ENCODE results near the gene SHD.
"Not testable (repeated sequence)": the region's sequence is repeated elsewhere in the genome, so short reads cannot be mapped to it uniquely, and the experiment has no call there.

Gene SHD, protein sequence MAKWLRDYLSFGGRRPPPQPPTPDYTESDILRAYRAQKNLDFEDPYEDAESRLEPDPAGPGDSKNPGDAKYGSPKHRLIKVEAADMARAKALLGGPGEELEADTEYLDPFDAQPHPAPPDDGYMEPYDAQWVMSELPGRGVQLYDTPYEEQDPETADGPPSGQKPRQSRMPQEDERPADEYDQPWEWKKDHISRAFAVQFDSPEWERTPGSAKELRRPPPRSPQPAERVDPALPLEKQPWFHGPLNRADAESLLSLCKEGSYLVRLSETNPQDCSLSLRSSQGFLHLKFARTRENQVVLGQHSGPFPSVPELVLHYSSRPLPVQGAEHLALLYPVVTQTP

GRCh38 chr19:4278419-4279266 lies at the start of gene SHD:
Gene SHD, plus strand, starts transcription at chr19:4279266. Its CDS starts 798 bp downstream, at chr19:4280064.
- no peak for DNase-seq (ENCODE audit: low read depth in 2 of 2)

- not testable (repeated sequence) for DNase-seq (ENCODE audit: low read depth in 2 of 2)
Measured at GRCh38 chr19:4230237-4230636, 48.8 kb upstream of the SHD start.

GRCh38 chr19:4231521-4231920 lies 47.5 kb upstream of the SHD start:
- DNase-seq (ENCODE audit: low read depth in 2 of 2), result not testable (repeated sequence)

DNA sequence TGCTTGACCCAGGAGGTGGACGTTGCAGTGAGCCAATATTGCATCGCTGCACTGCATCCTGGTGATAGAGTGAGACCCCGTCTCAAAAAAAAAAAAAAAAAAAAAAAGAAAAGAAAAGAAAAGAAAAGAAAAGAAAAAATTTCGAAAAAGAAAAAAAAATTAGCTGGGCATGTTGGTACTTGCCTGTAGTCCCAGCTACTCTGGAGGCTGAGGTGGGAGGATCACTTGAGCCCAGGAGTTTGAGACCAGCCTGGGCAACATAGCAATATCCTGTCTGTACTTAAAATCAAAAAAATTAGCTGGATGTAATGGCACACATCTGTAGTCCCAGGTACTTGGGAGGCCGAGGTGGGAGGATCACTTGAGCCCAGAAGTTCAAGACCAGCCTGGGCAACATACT lies 46.9 kb upstream of the SHD start:
- DNase-seq (ENCODE audit: low read depth in 2 of 2), result not testable (repeated sequence)

DNA sequence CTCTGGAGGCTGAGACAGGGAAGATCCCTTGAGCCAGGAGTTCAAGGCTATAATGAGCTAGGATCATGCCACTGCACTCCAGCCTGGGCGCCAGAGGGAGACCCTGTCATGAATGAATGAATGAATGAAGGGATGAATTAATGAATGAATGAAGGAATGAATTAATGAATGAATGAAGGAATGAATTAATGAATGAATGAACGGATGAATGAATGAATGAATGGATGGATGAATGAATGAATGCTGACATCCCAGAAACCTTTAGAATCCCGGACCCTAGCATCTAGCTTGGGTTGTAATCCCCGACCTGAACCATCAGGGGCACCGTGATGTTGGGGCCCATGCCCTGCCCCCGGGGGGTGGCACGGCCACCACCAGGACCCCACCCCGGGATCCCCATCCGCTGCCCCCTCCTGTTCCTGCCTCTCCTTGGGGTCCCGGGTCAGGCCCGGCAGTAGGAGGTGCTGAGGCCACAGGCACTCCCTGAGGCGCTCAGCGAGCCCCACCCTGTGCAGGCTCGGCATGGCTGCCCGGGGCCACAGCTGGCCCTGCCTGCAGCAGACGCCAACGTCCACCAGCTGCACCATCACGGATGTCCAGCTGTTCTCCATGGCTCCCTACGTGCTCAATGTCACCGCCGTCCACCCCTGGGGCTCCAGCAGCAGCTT lies 46.3 kb upstream of the SHD start:
- no peak for DNase-seq (ENCODE audit: low read depth in 2 of 2)

DNA sequence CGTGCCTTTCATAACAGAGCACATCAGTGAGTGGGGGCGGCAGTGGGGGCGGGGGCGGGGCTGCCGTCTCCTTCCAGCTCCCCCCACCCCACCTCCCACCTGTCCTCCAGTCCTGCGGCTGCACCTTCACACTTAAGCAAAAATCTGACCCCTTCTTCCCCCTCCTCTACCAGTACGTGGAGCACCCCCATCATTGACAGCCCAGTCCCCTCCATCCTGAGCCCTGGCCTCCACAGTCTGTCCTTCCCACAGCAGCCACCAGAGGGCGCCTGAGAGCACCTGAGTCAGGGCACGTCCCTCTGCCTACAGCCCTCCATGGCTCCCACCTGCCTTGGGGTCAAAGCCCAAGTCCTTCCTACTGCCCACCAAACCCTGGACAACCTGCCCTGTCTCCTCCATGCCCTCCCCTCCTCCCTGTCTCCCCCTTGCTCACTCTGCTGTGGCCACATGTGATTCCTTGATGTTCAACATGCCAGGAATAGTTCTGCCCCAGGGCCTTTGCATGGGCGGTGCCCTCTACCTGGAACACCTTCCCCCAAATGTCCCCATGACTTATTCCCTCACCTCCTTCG lies 45.7 kb upstream of the SHD start:
- peak; percentile 67 for DNase-seq (ENCODE audit: low read depth in 2 of 2)

GRCh38 chr19:4234142-4234861 lies 44.8 kb upstream of the SHD start:
- no peak for DNase-seq (ENCODE audit: low read depth in 2 of 2)

DNA sequence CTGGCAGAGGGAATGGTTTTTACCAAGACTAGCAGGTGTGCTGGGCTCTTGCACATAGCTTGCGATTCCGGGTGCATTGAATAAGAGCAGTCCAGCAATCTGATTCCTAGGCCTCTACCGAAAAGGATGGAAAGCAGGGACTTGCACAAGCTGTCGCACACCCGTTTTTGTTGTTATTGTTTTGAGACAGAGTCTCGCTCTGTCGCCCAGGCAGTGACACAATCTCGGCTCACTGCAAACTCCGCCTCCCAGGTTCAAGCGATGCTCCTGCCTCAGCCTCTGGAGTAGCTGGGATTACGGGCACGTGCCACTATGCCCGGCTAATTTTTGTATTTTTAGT lies 44.2 kb upstream of the SHD start:
- no peak for DNase-seq (ENCODE audit: low read depth in 2 of 2)

- not testable (repeated sequence) for DNase-seq (ENCODE audit: low read depth in 2 of 2)
Measured at GRCh38 chr19:4237510-4237909, 41.6 kb upstream of the SHD start.

DNA sequence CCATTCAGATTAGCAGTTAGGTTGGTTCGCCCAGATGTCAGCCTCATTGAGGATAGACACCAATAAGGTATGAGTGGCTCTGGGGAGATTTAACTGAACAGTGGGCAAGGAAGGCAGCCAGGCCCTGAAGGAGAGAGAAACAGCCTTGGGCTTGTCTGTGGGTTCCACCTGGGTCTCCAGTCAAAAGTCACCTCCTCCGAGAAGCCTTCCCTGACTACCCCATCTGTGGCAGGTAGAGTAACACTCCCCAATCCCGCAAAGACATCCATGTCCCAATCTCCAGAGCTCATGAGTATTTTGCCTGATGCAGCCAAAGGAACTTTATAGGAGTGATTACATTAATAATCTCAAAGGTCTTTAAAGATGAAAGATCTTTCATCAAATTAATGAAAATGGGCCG lies 40.2 kb upstream of the SHD start:
- no peak for DNase-seq (ENCODE audit: low read depth in 2 of 2)

GRCh38 chr19:4241824-4242430 lies 37.1 kb upstream of the SHD start:
- DNase-seq (ENCODE audit: low read depth in 2 of 2), result no peak

DNA sequence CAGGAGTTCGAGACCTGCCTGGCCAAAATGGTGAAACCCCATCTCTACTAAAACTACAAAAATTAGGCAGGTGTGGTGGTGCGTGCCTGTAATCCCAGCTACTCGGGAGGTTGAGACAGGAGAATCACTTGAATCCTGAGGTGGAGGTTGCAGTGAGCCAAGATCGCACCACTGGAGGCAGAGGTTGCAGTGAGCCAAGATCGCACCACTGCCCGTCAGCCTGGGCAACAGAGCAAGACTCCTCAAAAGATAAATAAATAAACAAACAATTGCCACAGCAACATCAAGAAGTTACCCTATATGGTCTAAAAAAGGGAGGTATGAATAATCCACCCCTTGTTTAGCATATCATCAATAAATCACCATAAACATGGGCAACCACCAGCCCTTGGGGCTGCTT lies 33.1 kb upstream of the SHD start:
- not testable (repeated sequence) for DNase-seq (ENCODE audit: low read depth in 2 of 2)

- peak; percentile 96 to 97 for DNase-seq (ENCODE audit: low read depth in 2 of 2)
Measured at GRCh38 chr19:4246767-4247593, 32.1 kb upstream of the SHD start, which contains the start of gene YJU2. Gene YJU2, plus strand, starts transcription at chr19:4247080. Its CDS starts 67 bp downstream, at chr19:4247147.

DNA sequence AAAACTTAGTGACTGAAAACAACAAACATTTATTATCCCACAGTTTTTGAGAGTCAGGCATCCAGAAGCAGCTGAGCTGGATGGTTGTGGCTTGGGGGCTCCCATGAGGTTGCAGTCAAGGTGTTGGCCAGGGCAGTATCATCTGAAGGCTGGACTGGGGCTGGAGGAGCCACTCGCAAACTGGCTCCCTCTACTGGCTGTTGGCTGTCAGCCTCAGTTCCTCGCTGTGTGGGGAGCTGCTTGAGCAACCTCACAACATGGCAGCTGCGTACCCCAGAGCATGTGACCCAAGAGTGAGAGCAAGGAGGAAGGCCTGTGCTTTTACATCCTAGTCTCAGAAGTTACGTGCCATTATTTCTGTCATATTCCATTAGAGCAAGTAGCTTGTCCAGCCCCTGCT lies 22.5 kb upstream of the SHD start:
- DNase-seq (ENCODE audit: low read depth in 2 of 2), result no peak

GRCh38 chr19:4257025-4257424 lies 22.0 kb upstream of the SHD start:
- DNase-seq (ENCODE audit: low read depth in 2 of 2), result no peak

DNA sequence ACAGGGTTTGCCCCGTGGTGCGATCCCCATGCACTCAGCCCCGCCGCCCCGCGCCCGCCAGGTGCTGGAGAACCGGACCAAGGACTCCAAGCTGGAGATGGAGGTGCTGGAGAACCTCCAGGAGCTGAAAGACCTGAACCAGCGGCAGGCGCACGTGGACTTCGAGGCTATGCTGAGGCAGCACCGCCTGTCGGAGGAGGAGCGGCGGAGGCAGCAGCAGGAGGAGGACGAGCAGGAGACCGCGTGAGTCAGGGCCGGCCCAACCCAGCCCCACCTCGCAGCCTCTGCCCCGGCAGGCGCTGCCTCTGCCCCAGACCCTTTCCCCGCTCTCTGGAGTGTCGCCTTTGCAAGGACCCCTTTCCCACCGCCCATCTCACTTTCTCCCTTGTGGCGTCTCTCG lies 20.9 kb upstream of the SHD start:
- DNase-seq (ENCODE audit: low read depth in 2 of 2), result no peak

DNA sequence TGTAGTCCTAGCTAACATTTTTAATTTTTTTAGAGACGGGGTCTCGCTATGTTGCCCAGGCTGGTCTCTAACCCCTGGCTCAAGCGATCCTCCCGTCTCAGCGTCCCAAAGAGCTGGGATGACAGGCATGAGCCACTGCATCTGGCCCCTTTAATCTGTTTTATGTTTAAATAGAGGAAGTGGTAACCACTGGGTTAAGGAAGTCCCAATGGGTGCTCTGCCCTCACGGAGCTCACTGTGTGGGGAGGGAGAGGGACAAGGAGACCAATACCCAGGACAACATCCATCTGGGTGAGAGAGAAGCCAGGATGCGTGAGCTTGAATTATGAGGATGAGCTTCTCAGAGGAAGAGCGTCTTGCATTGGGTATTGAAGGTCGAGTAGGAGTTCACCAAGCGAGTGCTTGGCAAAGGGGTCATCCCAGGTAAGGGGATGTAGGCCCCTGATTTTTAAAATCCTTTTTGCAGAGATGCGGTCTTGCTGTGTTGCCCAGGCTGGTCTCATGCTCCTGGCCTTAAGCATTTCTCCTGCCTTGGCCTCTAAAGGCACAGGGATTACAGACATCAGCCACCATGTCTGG lies 18.4 kb upstream of the SHD start:
- DNase-seq (ENCODE audit: low read depth in 2 of 2), result no peak

DNA sequence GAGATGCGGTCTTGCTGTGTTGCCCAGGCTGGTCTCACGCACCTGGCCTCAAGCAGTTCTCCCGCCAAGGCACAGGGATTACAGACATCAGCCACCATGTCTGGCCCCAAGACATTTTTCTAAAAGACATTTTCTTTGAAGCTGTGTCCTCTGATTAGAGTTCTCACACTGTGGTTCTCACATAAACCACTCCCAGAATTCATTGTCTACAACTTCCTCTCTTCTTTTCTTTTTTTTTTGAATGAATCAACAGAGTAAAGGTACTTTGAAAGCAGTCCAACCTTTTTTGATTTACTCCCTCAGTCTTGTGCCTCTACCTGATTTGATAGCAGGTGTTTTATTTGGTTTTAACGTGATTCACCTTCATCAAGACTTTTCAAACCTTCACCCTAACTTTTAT lies 14.3 kb upstream of the SHD start:
- no peak for DNase-seq (ENCODE audit: low read depth in 2 of 2)

GRCh38 chr19:4266253-4267000 lies 12.6 kb upstream of the SHD start:
- no peak for DNase-seq (ENCODE audit: low read depth in 2 of 2)

Measured in stimulated activated CD4-positive, alpha-beta T cell treated with anti-CD3 and anti-CD28 coated beads, Interleukin-1b, Interleukin-23, amount 100 ng/mL, for 4 hours (primary cell).